ENCODE data around the gene GRHPR.
"Not testable (repeated sequence)": the region's sequence is repeated elsewhere in the genome, so short reads cannot be mapped to it uniquely, and the experiment has no call there.

Gene GRHPR

DNA sequence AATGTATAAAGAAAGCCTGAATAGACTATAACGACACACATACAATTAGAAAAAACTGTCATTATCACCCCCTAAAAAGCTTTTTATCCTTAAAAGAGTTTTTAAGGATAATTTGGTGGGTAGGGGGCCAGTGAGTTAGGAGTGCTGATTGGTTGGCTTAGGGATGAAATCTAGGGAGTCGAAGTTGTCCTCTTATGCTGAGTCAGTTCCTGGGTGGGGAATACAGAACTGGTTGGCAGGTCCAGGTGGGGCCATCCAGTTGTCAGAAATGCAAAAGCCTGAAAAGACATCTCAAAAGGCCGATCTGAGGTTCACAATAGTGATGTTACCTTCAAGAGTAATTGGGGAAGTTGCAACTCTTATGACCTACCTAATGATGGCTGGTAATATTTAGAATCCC is 29.1 kb downstream of the GRHPR start:
- no peak for DNase-seq

DNA sequence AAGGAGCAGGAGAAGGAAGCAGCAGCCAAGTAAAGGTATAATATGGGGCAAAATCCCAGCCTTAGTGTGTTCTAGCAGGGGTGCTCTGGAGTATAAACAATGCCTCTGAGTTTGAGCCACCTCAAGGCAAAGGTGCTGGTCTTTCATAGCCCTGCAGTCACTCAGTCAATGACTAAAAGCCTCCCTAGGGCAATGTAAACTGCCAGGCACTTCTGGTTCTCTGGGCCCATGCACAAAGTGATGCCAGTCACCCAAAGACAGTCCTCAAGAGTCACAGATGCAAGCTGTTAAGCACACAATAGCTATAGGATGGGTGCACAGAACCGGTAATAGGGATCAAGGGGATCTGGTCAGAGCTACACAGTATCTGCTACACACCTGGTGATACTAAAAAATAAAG is 30.1 kb downstream of the GRHPR start:
- no peak for DNase-seq

DNA sequence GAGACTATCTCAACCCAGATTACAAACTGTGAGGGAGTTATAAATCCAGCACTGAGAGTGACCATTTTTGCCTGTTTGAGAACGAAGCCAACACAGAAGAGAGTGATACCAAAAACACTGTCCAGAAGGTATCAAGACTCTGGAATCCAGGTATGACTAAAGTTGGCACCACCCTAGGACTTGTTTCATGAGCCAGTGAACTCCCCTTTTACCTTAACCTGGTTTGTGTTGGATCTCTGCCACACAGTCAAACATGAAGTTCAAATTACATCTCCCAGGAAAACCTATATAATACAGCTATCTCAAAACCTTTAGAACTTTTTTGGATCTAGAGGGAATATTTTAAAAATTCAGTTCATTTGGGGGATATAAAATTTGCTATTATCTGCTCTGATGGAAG is 31.3 kb downstream of the GRHPR start:
- DNase-seq: no peak

DNA sequence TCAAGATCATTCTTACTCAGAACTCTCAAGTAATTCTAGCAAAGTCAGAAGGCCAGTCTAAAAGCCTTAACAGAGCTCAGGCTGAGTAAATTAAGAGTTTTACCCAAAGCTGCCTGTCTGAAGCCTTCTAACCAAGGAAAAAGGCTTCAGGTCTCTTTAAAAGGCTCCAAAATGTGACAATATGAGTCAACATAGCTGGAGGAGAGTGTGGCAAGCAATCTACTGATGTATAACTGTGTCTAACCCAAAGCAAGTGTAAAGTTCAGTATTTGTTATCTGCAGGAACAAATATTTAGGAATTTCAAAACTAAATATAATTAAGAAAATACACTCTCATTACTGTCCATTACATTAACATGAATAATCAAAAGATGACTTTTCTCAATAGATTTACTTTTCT is 31.7 kb downstream of the GRHPR start:
- no peak for DNase-seq

DNA sequence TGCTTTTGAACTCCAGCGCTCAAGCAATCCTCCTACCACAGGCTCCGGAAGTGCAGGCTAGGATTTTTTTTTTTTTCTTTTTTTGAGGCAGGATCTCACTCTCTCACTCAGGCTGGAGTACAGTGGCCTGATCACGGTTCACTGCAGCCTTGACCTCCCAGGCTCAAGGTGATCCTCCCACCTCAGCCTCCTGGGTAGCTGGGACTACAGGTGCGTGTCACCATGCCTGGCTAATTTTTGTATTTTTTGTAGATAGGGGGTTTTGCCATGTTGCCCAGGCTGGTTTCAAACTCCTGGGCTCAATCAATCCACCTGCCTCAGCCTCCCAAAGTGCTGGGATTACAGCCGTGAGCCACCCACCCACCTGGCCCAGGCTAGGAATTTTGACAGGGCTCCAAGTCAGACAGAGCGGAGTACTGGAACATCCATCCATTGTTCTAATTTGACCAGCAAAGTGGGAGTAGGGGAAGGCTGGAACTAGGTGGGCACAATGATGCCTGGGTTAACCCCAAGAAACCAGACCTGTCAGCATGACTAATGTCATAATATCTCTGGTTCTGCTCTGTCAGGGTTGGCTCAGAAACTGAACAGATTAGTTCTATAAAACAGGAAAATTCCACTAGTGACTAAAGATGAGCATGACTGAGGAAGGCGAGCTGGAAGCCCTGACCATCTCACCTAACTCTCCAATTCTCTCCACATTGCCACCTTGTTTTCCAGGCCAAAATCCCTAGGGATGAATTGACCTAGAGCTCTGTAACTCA is 33.6 kb downstream of the GRHPR start:
- DNase-seq: no peak

DNA sequence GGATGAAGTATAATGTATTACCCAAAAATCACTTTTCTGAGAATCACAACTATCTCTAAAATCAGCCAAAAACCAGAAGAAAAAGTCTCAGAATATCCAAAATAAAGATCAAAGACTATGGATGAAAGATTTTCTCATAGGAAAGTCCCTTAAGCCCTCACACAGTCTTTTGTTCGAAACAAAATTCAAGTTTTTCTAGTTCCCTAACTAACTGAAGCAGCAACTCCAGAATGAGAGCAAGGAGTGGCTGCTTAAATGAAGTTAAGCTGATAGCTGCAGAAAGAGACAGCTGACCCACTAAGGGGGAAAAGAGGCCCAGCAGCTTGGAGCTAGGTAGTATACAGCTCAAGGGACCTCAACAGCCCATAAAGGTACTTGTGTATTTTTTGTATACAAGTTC is 34.3 kb downstream of the GRHPR start:
- no peak for DNase-seq

DNA sequence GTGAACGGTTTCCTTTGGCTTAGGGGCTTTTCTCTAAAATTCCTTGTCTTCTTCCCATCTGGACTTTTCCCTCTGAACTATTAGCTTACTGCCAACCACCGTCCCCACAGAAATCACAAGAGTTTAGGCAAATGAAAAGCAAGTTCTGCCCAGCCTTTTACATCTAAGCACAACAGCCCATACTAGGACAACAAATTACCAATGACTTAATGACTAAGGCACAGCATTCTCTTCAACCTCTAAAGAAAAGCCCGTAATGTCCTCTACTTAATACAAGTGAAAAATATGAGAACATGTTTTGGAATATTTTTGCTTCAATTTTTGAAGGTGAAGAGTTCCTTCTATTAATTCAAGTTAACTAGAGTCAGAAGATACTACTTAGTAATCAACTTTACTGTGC is 41.5 kb downstream of the GRHPR start:
- DNase-seq: no peak

DNA sequence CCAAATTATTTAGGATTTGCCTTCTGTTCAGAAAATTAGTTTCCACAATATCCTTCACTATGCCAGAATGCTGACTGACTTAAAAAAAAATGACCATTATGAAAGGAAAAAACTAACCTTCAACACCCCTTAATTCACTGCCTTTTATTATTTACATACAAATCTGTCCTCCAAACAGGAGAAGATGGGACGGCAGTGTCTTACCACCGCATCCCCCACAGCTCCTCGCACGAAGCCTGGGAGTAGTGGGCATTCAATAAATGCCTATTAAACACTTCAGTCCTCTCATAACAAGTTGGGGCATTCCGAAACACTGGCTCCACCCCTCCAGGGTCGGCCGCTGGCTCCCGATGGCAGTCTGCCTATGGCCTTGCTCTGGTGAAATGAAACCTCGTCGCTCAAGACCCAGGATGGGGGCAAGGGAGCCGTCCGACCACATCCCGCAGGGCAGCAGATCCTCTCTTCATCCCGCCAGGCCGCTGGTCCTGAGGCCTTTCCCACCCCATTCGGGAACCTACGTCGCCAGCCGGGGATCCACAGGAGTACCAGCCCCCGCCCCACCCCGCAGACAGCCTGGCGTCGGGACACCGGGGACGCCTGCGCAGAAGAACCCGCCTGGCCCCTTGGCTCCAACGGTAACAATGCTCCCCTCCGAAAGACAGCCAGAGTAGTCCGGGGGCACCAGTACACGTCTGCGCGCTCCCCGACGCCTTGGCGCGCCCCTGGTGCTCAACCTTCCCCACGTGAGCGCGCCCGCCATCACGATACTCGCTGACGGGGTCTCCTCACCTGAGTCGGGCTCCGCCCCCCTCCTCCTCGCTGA is 42.1 kb downstream of the GRHPR start:
- peak; percentile 94 for DNase-seq

DNA sequence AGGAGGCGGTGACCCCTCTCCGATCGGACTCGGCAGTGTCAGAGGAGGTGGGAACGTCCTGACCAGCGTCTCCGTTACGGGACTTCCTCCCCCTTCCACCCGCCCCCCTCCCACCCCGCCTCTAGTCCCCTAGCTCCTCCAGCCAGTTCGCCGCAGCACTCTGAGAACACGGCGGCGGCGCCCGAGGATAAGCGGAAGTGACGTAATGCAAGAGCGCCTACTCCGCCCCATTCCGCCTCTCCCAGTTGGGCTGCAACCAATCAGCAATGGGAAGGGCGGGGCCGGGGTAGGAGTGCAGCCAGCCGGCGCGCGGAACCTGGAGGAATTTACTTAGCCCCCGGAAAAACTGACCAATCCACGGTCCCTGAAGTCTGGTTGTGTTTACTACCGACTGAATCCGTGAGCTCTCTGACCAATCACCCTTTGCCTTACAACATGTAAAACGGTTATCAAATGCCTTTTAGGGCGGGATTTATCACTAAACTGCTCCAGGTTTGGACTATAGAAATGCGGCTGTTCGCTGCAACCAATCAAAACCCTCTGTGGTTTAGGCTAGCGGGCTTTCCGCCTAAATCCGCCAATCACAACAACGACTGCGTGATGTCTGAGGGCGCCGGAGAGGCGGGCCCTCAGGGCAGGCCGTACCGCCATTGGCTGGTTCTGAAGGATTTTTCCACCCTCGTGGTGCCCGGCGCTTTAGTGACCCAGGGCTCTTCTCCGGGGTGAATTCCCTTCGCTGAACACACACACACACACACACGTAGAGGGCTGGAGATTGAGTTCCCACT is 42.9 kb downstream of the GRHPR start, which contains the start of gene ZBTB5:
Gene ZBTB5, minus strand, starts transcription at position 202 of the 788 bp plus-strand sequence. CDS start 22,899 bp downstream, outside the sequence.
- DNase-seq: peak; percentile 100

DNA sequence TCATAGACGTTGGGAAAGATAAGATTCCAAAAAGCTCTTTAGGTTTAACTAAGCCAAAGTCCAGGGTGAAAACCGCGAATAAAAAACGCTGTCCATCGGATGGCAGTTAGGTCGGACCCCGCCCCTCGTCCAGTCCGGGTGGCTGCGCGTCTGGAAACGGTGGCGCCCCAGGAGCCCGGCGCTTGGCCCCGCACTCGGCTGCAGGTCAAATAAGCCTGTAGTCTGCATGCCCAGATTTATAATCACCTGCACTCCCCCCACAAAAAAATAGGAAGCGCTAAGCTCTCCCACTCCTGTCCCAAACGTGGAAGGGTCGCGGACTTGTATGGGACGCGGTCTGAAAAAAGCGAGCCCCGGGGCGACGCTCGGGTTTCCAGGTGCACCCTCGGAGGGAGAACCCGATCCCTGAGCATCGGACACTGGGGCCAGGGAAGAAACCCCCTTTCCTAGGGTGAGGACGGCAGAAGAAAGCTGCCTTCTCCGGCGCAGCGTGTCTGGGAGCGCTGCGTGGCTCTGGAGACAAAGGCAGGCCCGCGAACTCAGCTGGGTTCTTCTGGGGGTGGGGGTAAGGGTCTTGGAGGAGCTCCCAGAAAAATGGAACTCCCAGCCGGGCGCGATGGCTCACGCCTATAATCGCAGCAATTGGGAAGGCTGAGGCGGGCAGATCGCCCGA is 43.7 kb downstream of the GRHPR start:
- peak; percentile 90 for DNase-seq

DNA sequence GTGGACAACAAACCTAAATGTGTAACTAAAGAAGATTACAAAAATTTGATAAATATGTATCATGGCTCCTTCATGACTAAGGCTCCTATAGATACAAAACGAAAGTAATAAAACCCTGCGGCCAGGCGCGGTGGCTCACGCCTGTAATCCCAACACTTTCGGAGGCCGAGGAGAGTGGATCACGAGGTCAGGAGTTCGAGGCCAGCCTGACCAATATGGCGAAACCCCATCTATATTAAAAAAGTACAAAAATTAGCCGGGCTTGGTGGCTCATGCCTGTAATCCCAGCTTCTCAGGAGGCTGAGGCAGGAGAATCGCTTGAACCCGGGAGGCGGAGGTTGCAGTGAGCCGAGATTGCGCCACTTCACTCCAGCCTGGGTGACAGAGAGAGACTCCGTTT is 45.0 kb downstream of the GRHPR start:
- not testable (repeated sequence) for DNase-seq

DNA sequence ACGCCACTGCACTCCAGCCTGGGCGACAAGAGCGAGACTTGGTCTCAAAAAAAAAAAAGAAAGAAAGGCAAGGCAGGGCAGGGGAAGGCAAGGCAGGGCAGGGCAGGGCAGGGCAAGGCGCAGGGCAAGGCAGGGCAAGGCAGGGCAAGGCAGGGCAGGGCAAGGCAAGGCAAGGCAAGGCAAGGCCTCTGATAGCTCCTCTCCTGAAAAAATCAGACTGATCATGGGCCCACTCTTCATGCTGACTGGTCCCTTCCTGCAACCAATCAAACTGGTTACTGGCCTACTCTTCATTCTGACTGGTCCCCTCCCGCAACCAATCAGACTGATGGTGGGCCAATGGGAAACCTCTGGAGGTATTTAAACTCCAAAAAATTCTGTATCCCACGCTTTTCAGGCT is 46.1 kb downstream of the GRHPR start:
- DNase-seq: no peak

DNA sequence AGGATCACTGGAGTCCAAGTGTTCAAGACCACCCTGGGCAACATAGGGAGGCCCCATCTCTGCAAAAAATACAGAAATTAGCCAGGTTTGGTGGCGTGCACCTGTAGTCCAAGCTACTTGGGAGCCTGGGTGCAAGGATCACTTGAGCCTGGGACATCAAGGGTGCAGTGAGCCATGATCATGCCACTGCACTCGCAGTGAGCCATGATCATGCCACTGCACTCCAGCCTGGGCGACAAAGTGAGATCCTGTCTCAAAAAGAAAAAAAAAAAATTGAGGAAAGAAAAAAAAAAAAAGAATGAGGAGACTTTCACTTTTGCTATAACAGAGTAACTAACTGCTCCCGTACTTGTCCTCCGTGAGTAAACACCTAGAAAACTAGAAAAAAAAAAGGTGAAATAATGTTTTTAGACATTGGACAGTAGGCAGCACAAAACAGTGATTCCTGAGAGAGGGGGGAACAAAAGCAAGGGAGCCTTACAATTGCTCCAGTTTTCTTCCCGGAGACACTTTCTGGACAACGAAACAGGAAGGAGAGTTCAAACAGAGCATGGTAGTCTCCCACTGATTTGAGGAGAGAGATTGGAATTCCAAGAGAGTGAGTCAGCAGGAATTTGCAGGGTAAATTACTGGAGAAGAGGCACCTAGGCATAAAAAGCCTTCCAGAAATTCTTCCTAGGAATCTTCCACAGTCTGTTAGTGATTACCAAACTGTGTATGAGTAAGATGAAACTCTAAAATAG is 49.6 kb downstream of the GRHPR start:
- no peak for DNase-seq

DNA sequence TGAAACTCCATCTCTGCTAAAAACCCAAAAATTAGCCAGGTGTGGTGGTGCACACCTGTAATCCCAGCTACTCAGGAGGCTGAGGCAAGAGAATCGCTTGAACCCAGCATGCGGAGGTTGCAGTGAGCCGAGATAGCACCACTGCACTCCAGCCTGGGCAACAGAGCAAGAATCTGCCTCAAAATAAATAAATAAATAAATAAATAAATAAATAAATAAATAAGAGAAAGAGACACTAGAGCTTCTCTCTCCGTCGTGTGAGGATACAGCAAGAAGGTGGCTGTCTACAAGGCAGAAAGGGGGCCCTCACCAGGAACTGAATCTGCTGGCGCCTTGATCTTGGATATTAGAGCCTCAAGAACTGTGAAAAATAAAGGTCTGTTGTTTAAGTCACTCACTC is 51.5 kb downstream of the GRHPR start:
- DNase-seq: not testable (repeated sequence)

DNA sequence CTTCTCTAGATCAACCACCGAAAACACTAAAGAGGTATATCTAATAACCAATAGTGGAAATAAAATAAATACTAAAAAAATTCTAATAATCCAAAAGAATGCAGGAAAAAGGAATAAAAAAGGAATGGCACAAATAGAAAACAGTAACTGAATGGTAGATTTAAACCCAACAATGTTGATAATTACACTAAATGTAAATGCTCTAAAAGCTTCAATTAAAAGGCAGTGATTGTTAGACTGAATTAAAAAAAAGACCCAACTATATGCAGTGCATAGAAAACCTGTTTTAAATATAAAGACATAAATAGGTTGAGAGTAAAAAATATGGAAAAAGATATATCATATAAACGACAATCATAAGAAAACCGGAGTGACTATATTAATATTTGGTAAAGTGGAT is 51.9 kb downstream of the GRHPR start:
- DNase-seq: no peak

DNA sequence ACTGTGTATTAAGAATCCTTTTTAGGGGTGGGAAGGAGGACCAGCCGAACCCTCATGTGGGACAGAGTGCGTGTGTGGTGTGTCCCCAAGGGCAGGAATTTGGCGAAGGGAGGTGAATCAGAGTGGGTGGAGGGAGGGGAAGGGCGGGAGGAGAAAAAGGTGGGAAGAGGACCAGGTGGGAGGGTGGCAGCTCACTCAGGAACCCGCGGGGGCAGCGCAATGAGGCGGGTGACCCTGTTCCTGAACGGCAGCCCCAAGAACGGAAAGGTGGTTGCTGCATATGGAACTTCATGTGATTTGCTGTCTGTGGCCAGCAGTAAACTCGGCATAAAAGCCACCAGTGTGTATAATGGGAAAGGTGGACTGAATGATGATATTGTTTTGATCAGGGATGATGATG is 54.4 kb downstream of the GRHPR start:
- DNase-seq: no peak

DNA sequence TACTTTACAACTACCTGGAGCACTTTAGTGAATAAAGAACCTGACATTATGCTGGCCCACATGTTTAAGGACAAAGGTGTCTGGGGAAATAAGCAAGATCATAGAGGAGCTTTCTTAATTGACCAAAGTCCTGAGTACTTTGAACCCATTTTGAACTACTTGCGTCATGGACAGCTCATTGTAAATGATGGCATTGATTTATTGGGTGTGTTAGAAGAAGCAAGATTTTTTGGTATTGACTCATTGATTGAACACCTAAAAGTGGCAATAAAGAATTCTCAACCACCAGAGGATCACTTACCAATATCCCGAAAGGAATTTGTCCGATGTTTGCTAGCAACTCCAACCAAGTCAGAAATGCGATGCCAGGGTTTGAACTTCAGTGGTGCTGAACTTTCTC is 54.9 kb downstream of the GRHPR start:
- DNase-seq: not testable (repeated sequence)

DNA sequence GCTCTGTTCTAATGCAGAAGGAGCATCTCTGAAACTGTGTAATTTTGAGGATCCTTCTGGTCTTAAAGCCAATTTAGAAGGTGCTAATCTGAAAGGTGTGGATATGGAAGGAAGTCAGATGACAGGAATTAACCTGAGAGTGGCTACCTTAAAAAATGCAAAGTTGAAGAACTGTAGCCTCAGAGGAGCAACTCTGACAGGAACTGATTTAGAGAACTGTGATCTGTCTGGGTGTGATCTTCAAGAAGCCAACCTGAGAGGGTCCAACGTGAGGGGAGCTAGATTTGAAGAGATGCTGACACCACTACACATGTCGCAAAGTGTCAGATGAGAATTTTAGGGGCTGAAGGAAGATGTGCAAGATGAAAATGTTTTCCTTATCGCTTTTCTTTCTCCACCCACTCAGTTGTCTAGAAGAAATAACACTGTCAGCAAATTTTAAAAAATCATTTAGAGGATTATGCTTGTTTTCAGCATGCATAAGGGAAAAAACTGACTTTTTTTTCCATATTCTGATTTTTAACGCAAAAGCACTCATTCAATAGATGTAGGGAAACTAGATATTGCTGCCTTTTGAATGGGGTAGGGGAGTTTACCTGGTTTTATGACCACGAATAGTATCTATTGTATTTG is 55.6 kb downstream of the GRHPR start:
- not testable (repeated sequence) for DNase-seq

DNA sequence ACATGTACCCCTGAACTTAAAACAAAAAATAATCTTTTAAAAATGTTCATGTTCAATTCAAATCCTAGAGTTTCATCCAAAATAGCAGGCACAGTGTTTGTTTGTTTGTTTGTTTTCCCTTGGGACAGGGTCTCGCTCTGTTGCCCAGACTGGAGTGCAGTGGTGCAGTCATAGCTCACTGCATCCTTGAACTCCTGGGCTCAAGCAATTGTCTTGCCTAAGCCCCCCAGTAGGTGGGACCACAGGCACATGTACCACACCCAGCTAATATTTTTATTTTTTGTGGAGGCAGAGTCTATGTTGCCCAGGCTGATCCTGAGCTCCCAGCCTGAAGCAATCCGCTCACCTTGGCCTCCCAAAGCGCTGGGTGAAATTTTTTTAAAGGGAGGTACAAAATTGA is 58.3 kb downstream of the GRHPR start:
- DNase-seq: no peak

DNA sequence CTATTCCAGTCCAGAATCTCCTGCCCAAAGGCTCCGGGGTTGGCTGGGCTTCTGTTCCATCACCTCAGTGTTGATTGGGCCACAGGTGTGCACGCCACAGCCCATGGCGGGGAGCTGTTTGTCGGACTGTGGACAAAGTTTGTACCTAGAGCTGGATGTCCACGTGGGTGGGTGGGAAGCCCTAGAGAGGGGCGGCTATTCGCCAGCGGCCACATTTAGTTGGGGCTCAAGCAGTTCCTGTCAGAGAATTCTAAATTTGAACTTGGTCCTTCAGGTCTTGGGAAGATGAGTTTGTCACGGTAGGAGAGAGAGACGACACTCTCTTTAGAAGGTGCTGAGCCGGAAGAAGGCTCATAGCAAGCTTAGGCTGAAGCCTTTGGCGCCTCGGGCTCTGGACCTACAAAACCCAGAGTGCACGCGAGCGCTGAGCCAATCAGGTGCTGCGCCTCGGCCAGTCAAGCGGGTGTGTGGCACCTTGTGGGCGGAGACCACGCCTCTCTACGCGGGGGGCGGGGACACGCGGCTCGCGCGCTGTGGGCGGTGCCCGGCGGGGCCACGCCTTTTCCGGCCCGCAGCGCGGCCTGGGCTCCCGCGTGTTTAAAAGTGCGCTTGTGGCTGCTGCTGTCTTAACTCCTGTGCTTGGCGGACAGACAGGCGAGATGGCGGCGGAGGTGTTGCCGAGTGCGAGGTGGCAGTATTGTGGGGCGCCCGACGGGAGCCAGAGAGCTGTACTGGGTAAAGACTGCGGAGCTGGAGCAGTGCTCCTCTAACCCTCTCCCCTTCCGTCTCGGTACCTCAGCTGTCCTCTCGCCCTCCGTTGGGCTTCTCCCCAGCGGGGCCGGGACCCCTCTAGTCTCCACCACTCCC is 63.1 kb downstream of the GRHPR start, which contains the start of gene POLR1E:
Gene POLR1E, plus strand, starts transcription at position 560 of the 867 bp plus-strand sequence. Its CDS starts 100 bp downstream, at position 660.
- DNase-seq: peak; percentile 89

Data from NCI-H1694 treated with DMSO at 0.1 percent for 48 hours (cell line).